Smooth muscle cell (in vitro differentiated cells): ENCODE measurements around the gene APAF1. TPM values are rescaled to one million over a fixed set of nuclear protein-coding genes. Genes with fewer than 3 reads are reported as not detected.
A peak's percentile ranks its signal among the peaks of the same experiment; 100 is the strongest.

Experiments used
- DNase-seq: peaks from one replicate; lab custom pipeline; 2025; ENCODE audit not compliant: unreplicated experiment; lab: John Stamatoyannopoulos, UW
- H2AFZ ChIP-seq: fragments of 200-600 bp; sonication (generic); 2 replicates; pipeline ENCODE4 v1.6.0; 2016; ENCODE audit warnings: antibody characterized with exemption, low read depth, mild to moderate bottlenecking
- H3F3A ChIP-seq: fragments of 200-600 bp; sonication (generic); 2 replicates; pipeline ENCODE4 v1.6.0; 2017; ENCODE audit warnings: antibody characterized with exemption, low read depth
- H3K27ac ChIP-seq: fragments of 200-600 bp; sonication (generic); 2 replicates; pipeline ENCODE4 v1.5.1; 2016; ENCODE audit warnings: low read depth, mild to moderate bottlenecking
- H3K27me3 ChIP-seq: fragments of 200-600 bp; sonication (generic); 2 replicates; pipeline ENCODE4 v1.6.1; 2016; ENCODE audit warnings: low read depth, mild to moderate bottlenecking
- H3K36me3 ChIP-seq: fragments of 200-600 bp; sonication (generic); 2 replicates; pipeline ENCODE4 v1.5.1; 2016; ENCODE audit warnings: low read depth
- H3K4me1 ChIP-seq: fragments of 200-600 bp; sonication (generic); 2 replicates; pipeline ENCODE4 v1.5.1; 2016; ENCODE audit warnings: low read depth
- H3K4me2 ChIP-seq: fragments of 200-600 bp; sonication (generic); 2 replicates; pipeline ENCODE4 v1.6.0; 2016; ENCODE audit warnings: mild to moderate bottlenecking
- H3K4me3 ChIP-seq: fragments of 200-600 bp; sonication (generic); 2 replicates; pipeline ENCODE4 v1.5.1; 2016; ENCODE audit warnings: mild to moderate bottlenecking
- H3K79me2 ChIP-seq: fragments of 200-600 bp; sonication (generic); 2 replicates; pipeline ENCODE4 v1.6.0; 2016; ENCODE audit warnings: low read depth, mild to moderate bottlenecking
- H3K9ac ChIP-seq: fragments of 200-600 bp; sonication (generic); 2 replicates; pipeline ENCODE4 v1.6.0; 2016; ENCODE audit warnings: low read depth
- H3K9me3 ChIP-seq: fragments of 200-600 bp; sonication (generic); replicated peaks from 2 replicates; pipeline ENCODE4 v1.5.1; 2016; ENCODE audit warnings: low read depth
- H4K20me1 ChIP-seq: fragments of 200-600 bp; sonication (generic); 2 replicates; pipeline ENCODE4 v1.6.0; 2016; ENCODE audit warnings: low read depth
- CTCF ChIP-seq: fragments of 200-600 bp; sonication (generic); IDR thresholded peaks from 2 replicates; pipeline ENCODE4 v1.5.1; 2017; ENCODE audit warnings: borderline replicate concordance, mild to moderate bottlenecking, antibody characterized with exemption; ENCODE audit not compliant: insufficient read depth, poor library complexity, severe bottlenecking
- WGBS: methylation state at CpG from one replicate; pipeline ENCODE4 v1.1.7; 2016; ENCODE audit warnings: low lambda C conversion rate; 5-methylcytosine and 5-hydroxymethylcytosine counted together
- polyA plus RNA-seq: library from polyadenylated mRNA; unstranded; fragments of >200 nt; fragmentation: Nextera tagmentation; extraction: Ambion mirVana; gene quantifications from 2 replicates; pipeline ENCODE4 v1.2.1, GENCODE V29; 2016
- total RNA-seq: library from RNA; depleted of rRNA; stranded (reverse); fragments of >200 nt; gene quantifications from 2 replicates; pipeline ENCODE4 v1.2.3, GENCODE V29; 2014

APAF1 gene
- total and polyA plus RNA-seq, 2 experiments from 2014 or later = 17.0 to 27.1 TPM

- 52% methylated on average over 12 of the region's 12 CpGs for whole genome bisulfite sequencing
- H3K9me3 ChIP-seq = no peaks in the 10 kb centered on the region
- no peak for DNase-seq
- no peak overlapping the region for H3K4me3 ChIP-seq
- H4K20me1 ChIP-seq = no peaks in the 10 kb centered on the region
- no peak overlapping the region for H3K4me2 ChIP-seq
- no peaks in the 10 kb centered on the region for H3K79me2 ChIP-seq
- H3K27ac ChIP-seq = no peak overlapping the region
- no peak for TF ChIP-seq CTCF
- H3K36me3 ChIP-seq = no peaks in the 10 kb centered on the region
- no peaks in the 10 kb centered on the region for H3F3A ChIP-seq
- peaks cover 8% of the 10 kb centered on the region for H3K4me1 ChIP-seq
- peaks cover 8% of the 10 kb centered on the region for H3K27me3 ChIP-seq
- no peak overlapping the region for H3K9ac ChIP-seq
- H2AFZ ChIP-seq = no peak overlapping the region
Observed at GRCh38 chr12:98741556-98742265, 96.6 kb downstream of the APAF1 start.

GRCh38 chr12:98743362-98743953, 98.4 kb downstream of the APAF1 start:
- peaks cover 8% of the 10 kb centered on the region for H3K4me1 ChIP-seq
- H2AFZ ChIP-seq = no peak overlapping the region
- no peaks in the 10 kb centered on the region for H3K36me3 ChIP-seq
- H3K27ac ChIP-seq = no peak overlapping the region
- peak; percentile 45 for TF ChIP-seq CTCF
- H3K9me3 ChIP-seq = no peaks in the 10 kb centered on the region
- H3K27me3 ChIP-seq = peaks cover 11% of the 10 kb centered on the region
- WGBS = 15% methylated on average over 4 of the region's 4 CpGs
- no peak overlapping the region for H3K4me3 ChIP-seq
- no peak overlapping the region for H3K9ac ChIP-seq
- no peaks in the 10 kb centered on the region for H4K20me1 ChIP-seq
- H3K4me2 ChIP-seq = no peak overlapping the region
- no peak for DNase-seq
- H3F3A ChIP-seq = no peaks in the 10 kb centered on the region
- no peaks in the 10 kb centered on the region for H3K79me2 ChIP-seq

- Histone ChIP-seq H3K9ac (no peak overlapping the region), H3K27me3 (peaks cover 11% of the 10 kb centered on the region), H3F3A (no peaks in the 10 kb centered on the region)
Observed at GRCh38 chr12:98744680-98745079, 99.6 kb downstream of the APAF1 start.

More at GRCh38 chr12:98744680-98745079, 99.6 kb downstream of the APAF1 start:
- no peaks in the 10 kb centered on the region for H3K79me2 ChIP-seq
- no peak for DNase-seq
- no peak overlapping the region for H3K27ac ChIP-seq
- no peaks in the 10 kb centered on the region for H4K20me1 ChIP-seq
- 92% methylated on average over 3 of the region's 3 CpGs for WGBS
- H3K36me3 ChIP-seq = no peaks in the 10 kb centered on the region
- no peak overlapping the region for H3K4me2 ChIP-seq
- peaks cover 8% of the 10 kb centered on the region for H3K4me1 ChIP-seq
- no peak overlapping the region for H3K4me3 ChIP-seq
- H3K9me3 ChIP-seq = no peaks in the 10 kb centered on the region
- no peak for TF ChIP-seq CTCF
- no peak overlapping the region for H2AFZ ChIP-seq
